GM18517 (cell line): Measurements from ENCODE around the gene TNMD.

Experiments
- ATAC-seq: cut with Tn5 transposase; IDR thresholded peaks from one replicate; pipeline ENCODE4 v1.9.1; 2021; ENCODE audit warnings: mild to moderate bottlenecking, moderate library complexity; ENCODE audit not compliant: unreplicated experiment

TNMD gene

DNA sequence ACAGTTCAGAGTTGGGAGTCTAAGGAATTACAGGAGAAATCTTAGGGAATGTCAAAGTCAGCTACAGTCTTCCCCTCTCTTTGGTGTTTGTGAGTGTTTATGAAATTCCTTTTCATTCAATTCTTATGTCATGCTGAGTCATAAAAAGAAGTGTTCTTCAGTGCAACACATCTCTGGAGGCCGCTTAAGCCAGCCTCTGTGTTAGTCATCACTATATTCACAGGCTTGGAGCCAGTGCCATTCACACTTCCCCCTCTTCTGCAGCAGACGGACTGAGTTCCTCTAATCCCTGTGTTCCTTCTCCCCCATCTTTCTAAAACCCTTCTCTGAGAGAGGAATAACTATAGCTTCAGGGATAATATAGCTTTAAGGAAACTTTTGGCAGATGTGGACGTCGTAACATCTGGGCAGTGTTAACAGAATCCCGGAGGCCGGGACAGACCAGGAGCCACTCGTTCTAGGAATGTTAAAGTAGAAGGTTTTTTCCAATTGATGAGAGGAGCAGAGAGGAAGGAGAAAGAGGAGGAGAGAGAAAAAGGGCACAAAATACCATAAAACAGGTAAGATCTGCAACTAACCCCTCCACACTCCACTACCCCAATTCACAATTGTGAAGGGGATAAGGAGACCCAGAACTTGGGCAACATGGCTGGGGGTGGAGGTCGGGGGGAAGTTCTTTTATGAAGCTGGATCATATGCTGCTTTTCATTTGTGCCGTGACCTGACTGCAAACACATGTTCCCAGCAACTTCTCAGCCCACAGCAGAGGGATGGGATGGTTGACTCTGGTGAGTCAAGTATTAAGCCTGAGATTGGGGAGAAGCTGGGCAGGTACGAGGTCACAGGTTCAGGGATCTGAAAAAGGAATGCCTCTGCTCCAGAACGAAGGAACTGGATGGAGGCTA is 59.5 kb downstream of the TNMD start, which contains the start of gene SRPX2:
TSS of gene SRPX2 (plus strand) at position 244 of the 905 bp plus-strand sequence. CDS start 2,124 bp downstream, outside the sequence.
- no peak for ATAC-seq

- no peak for ATAC-seq
Observed at GRCh38 chrX:100645106-100645505, 60.4 kb downstream of the TNMD start.

DNA sequence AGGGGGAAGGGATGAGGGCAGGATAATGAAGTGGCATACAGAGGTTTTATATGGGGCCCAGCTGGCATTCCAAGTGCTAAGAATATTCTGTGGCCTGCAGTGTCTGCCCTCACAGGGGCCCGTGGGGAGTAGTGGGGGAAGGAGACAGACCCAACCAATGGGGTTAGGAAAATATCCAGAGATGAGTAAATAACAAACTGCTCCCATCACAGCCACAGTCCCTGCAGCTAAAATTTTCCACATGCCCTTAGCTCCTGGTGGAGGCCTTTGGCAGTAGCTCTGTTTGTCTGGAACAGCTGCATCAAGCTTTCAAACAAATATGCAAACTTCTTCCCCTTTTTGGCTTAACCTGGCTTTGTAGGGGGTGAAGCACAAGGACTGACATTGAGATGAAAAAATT is 62.4 kb downstream of the TNMD start:
- no peak for ATAC-seq

- ATAC-seq: no peak
Observed at GRCh38 chrX:100647739-100648138, 63.0 kb downstream of the TNMD start.

DNA sequence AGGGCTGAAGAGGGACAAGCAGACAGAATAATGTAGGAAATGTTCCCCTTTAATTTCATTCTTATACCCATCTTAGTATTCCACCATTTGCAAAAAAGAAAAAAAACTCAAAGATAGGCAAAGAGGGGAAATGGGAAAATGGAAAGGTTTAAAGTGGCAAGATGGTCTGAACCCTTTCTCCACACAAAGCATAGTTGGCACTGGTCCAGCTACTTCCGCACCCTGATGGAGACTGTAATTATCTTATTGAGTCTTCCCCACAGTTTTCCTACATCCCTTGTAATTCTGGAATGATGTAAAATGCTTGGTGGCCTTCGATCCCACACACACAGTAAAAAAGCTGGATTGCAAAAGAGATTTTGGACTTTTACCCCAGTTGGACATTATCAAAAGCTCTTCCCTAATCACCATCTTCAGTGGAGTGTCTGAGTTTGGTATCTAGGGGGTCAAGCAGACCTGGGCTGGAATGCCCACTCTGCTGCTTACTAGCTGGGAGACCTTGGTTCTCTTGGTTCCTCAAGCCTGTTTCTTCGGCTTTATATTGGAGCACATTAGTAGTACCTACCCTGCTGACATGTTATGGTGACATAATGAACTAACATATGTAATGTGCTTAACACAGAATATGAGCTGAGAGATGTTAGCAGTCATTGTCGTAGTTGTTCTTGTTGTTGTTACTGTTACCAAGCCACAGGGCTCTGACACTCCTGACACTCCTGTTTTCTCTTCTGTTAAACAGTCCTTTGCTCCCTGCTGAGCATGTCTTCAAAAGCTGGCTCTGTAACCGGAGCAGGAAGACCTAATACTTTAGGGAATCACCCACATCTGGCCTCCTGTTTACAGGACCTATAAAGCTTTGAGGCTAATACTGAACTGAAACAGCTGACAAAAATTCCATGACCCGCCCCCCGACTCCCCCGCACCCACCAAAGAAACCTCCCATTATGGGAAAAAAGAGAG is 64.0 kb downstream of the TNMD start:
- ATAC-seq: no peak
